HepG2 (cell line): ENCODE data around the gene ASTN2. TPM values are rescaled to one million over a fixed set of nuclear protein-coding genes. Genes with fewer than 3 reads are reported as not detected.

Experiments
- MTA1 ChIP-seq: sonication (generic); formaldehyde crosslinking; IDR thresholded peaks from 2 replicates; pipeline ENCODE4 v1.4.0; 2020; ENCODE audit warnings: missing genetic modification reagents, mild to moderate bottlenecking, borderline replicate concordance
- ZNF253 ChIP-seq: sonication (generic); formaldehyde crosslinking; IDR thresholded peaks from 2 replicates; pipeline ENCODE4 v1.8.0; 2022; ENCODE audit warnings: mild to moderate bottlenecking, missing genetic modification reagents, borderline replicate concordance
- ZNF646 ChIP-seq: sonication (generic); formaldehyde crosslinking; IDR thresholded peaks from 2 replicates; pipeline ENCODE4 v1.9.0; 2021; ENCODE audit warnings: mild to moderate bottlenecking, missing genetic modification reagents
- ZNF770 ChIP-seq: sonication (generic); formaldehyde crosslinking; IDR thresholded peaks from 2 replicates; pipeline ENCODE4 v1.5.0; 2020; ENCODE audit warnings: mild to moderate bottlenecking, missing genetic modification reagents
- polyA plus RNA-seq, 8 experiments: library from polyadenylated mRNA; depleted of rRNA in 3 of 8; stranded (reverse) in 7 of 8; unstranded in 1 of 8; fragments of >200 nt; fragmentation: Illumina TruSeq in 4 of 8; extraction: Trizol in 4 of 8; gene quantifications; 2 replicates each; pipeline versions ENCODE4 v1.2.1 to v1.2.3, GENCODE V29; 2011 to 2016; ENCODE audit warnings: low read depth in 4 of 8, missing spikeins in 1 of 8, mixed read lengths in 1 of 8; ENCODE audit not compliant: insufficient read depth in 1 of 8
- total RNA-seq, 5 experiments: library from RNA; depleted of rRNA; stranded (reverse); fragments of >200 nt; fragmentation: Illumina TruSeq; extraction: Trizol; gene quantifications; 2 replicates each; pipeline ENCODE4 v1.2.3, GENCODE V29; 2016; ENCODE audit warnings: low read depth in 1 of 5

ASTN2 gene
- total and polyA plus RNA-seq, 2 of the 13 experiments (the other 11 are each of a cell fraction or from before 2014, with no cell fraction given): 5.2 to 13.5 TPM

GRCh38 chr9:117034866-117035265, 380.0 kb downstream of the ASTN2 start (continued):
- TF ChIP-seq ZNF770 (CRISPR knock-in tag): no peak
- TF ChIP-seq MTA1 (CRISPR knock-in tag): no peak
- no peak for TF ChIP-seq ZNF253
- TF ChIP-seq ZNF646 (CRISPR knock-in tag): no peak
